ENCODE data around the gene PLCXD1.
A peak's percentile ranks its signal among the peaks of the same experiment; 100 is the strongest.
"Not testable (repeated sequence)": the region's sequence is repeated elsewhere in the genome, so short reads cannot be mapped to it uniquely, and the experiment has no call there.

PLCXD1 gene

GRCh38 chrX:281166-281999, at the start of gene PLCXD1:
Gene PLCXD1 (plus strand): TSS chrX:281381. CDS start chrX:284188, 2,807 bp downstream.
- DNase-seq (ENCODE audit: low read depth in 2 of 3, low spot score in 1 of 3), result peak in 1 of 3 donors; percentile 21

- not testable (repeated sequence) for DNase-seq (ENCODE audit: low read depth in 2 of 3, low spot score in 1 of 3)
Measured at GRCh38 chrX:231637-232277, 49.4 kb upstream of the PLCXD1 start.

GRCh38 chrX:232278-232655, 48.9 kb upstream of the PLCXD1 start:
- not testable (repeated sequence) for DNase-seq (ENCODE audit: low read depth in 2 of 3, low spot score in 1 of 3)

GRCh38 chrX:236201-236600, 45.0 kb upstream of the PLCXD1 start:
- not testable (repeated sequence) for DNase-seq (ENCODE audit: low read depth in 2 of 3, low spot score in 1 of 3)

- no peak for DNase-seq (ENCODE audit: low read depth in 2 of 3, low spot score in 1 of 3)
Measured at GRCh38 chrX:250965-251364, 30.2 kb upstream of the PLCXD1 start.

- DNase-seq (ENCODE audit: low read depth in 2 of 3, low spot score in 1 of 3), result not testable (repeated sequence)
Measured at GRCh38 chrX:251396-252243, 29.6 kb upstream of the PLCXD1 start.

GRCh38 chrX:252244-252956, 28.8 kb upstream of the PLCXD1 start:
- DNase-seq (ENCODE audit: low read depth in 2 of 3, low spot score in 1 of 3), result no peak

- no peak for DNase-seq (ENCODE audit: low read depth in 2 of 3, low spot score in 1 of 3)
Measured at GRCh38 chrX:252957-253291, 28.3 kb upstream of the PLCXD1 start.

- DNase-seq (ENCODE audit: low read depth in 2 of 3, low spot score in 1 of 3), result no peak
Measured at GRCh38 chrX:253451-254297, 27.5 kb upstream of the PLCXD1 start.

- no peak for DNase-seq (ENCODE audit: low read depth in 2 of 3, low spot score in 1 of 3)
Measured at GRCh38 chrX:254630-255215, 26.5 kb upstream of the PLCXD1 start.

GRCh38 chrX:255923-256331, 25.3 kb upstream of the PLCXD1 start:
- DNase-seq (ENCODE audit: low read depth in 2 of 3, low spot score in 1 of 3), result no peak

GRCh38 chrX:257054-257453, 24.1 kb upstream of the PLCXD1 start:
- not testable (repeated sequence) for DNase-seq (ENCODE audit: low read depth in 2 of 3, low spot score in 1 of 3)

GRCh38 chrX:257681-258289, 23.4 kb upstream of the PLCXD1 start:
- no peak for DNase-seq (ENCODE audit: low read depth in 2 of 3, low spot score in 1 of 3)

- no peak for DNase-seq (ENCODE audit: low read depth in 2 of 3, low spot score in 1 of 3)
Measured at GRCh38 chrX:258291-259040, 22.7 kb upstream of the PLCXD1 start.

- no peak for DNase-seq (ENCODE audit: low read depth in 2 of 3, low spot score in 1 of 3)
Measured at GRCh38 chrX:259692-260355, 21.4 kb upstream of the PLCXD1 start.

GRCh38 chrX:261167-261918, 19.8 kb upstream of the PLCXD1 start:
- DNase-seq (ENCODE audit: low read depth in 2 of 3, low spot score in 1 of 3), result no peak

- DNase-seq (ENCODE audit: low read depth in 2 of 3, low spot score in 1 of 3), result no peak
Measured at GRCh38 chrX:261919-262352, 19.2 kb upstream of the PLCXD1 start.
